ENCODE measurements around the gene PRDX5. TPM values are rescaled to one million over a fixed set of nuclear protein-coding genes. Genes with fewer than 3 reads are reported as not detected.

PRDX5 gene
- total RNA-seq, 4 donors from 2014 or later: 174 to 263 (median 238) TPM

GRCh38 chr11:64369440-64370421 lies 51.8 kb downstream of the PRDX5 start:
- no peak for TF ChIP-seq CTCF (IDR thresholded peaks at IDR 0.05)
- no peak for DNase-seq (ENCODE audit: low spot score)
- ATAC-seq (ENCODE audit: low FRiP score): no peak

- ATAC-seq (ENCODE audit: low FRiP score) (no peak), DNase-seq (ENCODE audit: low spot score) (no peak)
- no peak for TF ChIP-seq CTCF (IDR thresholded peaks at IDR 0.05)
Measured at GRCh38 chr11:64371201-64371600, 53.3 kb downstream of the PRDX5 start.

Small RNA genes within 50 kb of the gene (small RNA-seq; reads per million reads assigned to genes)
- gene MIR1237: 0.52 reads per million
- 0.64 reads per million for gene MIR7155
- not detected for gene RF00019

Other genes with a start within 250 kb of the PRDX5 start
- gene MACROD1, start 152.0 kb upstream of the PRDX5 start, total RNA-seq: 10 to 100 TPM; 13.8 to 40.9 (median 26.2) TPM
- gene STIP1, start 131.9 kb upstream of the PRDX5 start, total RNA-seq: 100 to 1,000 TPM in 2 of 4 donors, 10 to 100 TPM in 2; 73.0 to 174 (median 135) TPM
- gene FERMT3, start 111.4 kb upstream of the PRDX5 start, total RNA-seq: 100 to 1,000 TPM in 1 of 4 donors, 10 to 100 TPM in 3; 35.0 to 101 (median 45.6) TPM
- 10 to 100 TPM; 26.3 to 56.6 (median 37.3) TPM for gene TRPT1, start 91.9 kb upstream of the PRDX5 start, total RNA-seq
- 10 to 100 TPM; 22.8 to 47.8 (median 38.0) TPM for gene NUDT22, start 91.8 kb upstream of the PRDX5 start, total RNA-seq
- gene DNAJC4, start 87.6 kb upstream of the PRDX5 start, total RNA-seq: 10 to 100 TPM; 19.2 to 25.8 (median 21.6) TPM
- 100 to 1,000 TPM in 3 of 4 donors, 10 to 100 TPM in 1; 89.2 to 172 (median 149) TPM for gene VEGFB, start 83.5 kb upstream of the PRDX5 start, total RNA-seq
- gene FKBP2, start 77.0 kb upstream of the PRDX5 start, total RNA-seq: 10 to 100 TPM; 41.8 to 78.5 (median 49.5) TPM
- gene PPP1R14B, start 71.2 kb upstream of the PRDX5 start, total RNA-seq: 100 to 1,000 TPM in 1 of 4 donors, 10 to 100 TPM in 3; 95.0 to 140 (median 97.9) TPM
- gene PLCB3, start 66.6 kb upstream of the PRDX5 start, total RNA-seq: 10 to 100 TPM; 14.7 to 26.5 (median 19.7) TPM
- 10 to 100 TPM; 47.9 to 89.7 (median 78.8) TPM for gene BAD, start 33.5 kb upstream of the PRDX5 start, total RNA-seq
- 10 to 100 TPM in 3 of 4 donors, 1 to 10 TPM in 1; 8.2 to 20.6 (median 12.7) TPM for gene GPR137, start 32.3 kb upstream of the PRDX5 start, total RNA-seq
- not detected for gene KCNK4, start 26.8 kb upstream of the PRDX5 start, total RNA-seq
- not detected for gene CATSPERZ, start 17.8 kb upstream of the PRDX5 start, total RNA-seq
- gene ESRRA, start 12.6 kb upstream of the PRDX5 start, total RNA-seq: 10 to 100 TPM; 32.1 to 50.8 (median 44.6) TPM
- 100 to 1,000 TPM; 180 to 263 (median 215) TPM for gene TRMT112, start 562 bp upstream of the PRDX5 start, total RNA-seq
- gene CCDC88B, start 22.1 kb downstream of the PRDX5 start, total RNA-seq: 10 to 100 TPM in 2 of 4 donors, 1 to 10 TPM in 2; 6.2 to 24.1 (median 10.3) TPM
- gene RPS6KA4, start 41.0 kb downstream of the PRDX5 start, total RNA-seq: 10 to 100 TPM; 15.7 to 64.2 (median 28.1) TPM
- gene SLC22A11, start 237.8 kb downstream of the PRDX5 start, total RNA-seq: not detected